IPS DF 4.7 (cell line): ENCODE results near the gene LIN54.
"Not testable (repeated sequence)": the region's sequence is repeated elsewhere in the genome, so short reads cannot be mapped to it uniquely, and the experiment has no call there.

Experiments
- DNase-seq: peaks from one replicate; pipeline ENCODE4 v3.0.0-alpha.2; 2013; ENCODE audit warnings: low spot score; ENCODE audit errors: extremely low read depth

The LIN54 gene

DNA sequence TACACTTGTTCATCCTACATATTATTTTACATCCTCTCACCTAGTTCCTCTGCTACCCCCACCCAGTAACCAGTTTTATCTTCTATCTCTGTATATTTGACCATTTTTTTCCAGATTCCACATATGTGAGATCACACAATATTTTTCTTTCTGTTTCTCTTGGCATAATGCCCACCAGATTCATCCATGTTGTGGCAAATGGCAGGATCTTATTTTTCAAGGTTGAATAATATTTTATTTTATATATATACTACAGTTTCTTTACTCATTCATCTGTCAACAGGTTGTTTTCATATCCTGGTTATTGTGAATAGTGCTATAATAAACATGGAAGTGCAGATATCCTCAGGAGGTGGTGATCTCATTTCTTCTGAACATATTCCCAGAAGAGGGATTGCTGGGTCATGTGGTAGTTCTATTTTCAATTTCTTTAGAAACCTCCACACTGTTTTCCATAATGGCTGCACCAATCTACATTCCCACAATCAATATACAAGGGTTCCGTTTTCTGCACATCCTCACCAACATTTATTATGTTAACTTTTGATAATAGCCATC, 61.9 kb downstream of the LIN54 start:
- no peak for DNase-seq

DNA sequence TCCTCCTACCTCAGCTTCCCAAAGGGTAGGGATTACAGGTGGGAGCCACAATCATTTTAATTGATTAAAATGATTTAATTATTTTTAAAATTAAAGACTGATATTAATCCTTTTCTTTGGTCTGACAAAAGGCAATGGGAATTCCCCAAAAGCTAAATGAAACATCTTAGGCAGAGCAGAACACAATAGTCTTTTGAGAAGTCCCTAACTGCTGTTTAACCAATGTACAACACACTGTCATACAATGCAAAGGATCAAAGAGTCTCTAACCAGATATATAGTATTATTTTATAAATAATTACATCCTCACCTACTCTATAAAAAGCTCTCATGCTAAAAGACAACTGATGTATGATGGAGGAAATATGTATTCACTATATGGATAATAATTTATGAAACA, 63.1 kb downstream of the LIN54 start:
- DNase-seq = no peak

DNA sequence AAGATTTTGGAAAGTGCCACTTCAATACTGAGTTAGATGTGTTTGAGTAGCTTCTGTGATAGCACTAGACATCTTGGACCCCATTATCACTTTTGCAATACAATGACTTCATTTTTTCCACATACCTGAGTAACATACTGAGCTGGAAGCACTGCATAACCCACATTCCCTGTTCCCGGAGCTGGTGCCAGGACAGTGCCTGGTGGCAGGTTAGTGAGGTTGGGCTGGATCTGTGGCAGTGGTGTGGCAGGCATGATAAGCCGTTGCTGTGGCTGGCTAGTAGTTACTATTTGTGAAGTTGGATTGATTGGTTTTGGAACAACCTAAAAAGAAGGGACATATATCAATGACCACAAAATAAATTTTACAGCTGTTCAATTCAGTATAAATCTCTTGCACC, 71.2 kb downstream of the LIN54 start:
- no peak for DNase-seq

DNA sequence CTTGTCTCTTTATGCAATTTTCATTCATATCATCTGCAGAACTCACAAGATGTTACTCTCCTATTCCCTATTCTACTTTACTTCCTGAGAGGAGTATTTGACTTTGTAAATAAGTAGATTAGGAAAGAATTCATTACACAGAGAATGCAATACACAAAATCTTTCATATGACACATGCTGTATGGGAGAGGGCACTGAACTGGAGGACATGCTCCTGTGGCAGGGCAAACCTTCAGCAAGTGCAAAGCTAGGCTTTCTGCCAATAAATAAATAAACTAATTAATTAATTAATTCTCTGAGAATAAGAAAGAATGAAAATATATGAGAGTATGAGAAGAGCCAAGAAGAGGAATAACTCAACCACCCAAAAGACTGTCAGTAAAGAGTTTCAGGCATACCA, 76.2 kb downstream of the LIN54 start:
- DNase-seq = no peak

DNA sequence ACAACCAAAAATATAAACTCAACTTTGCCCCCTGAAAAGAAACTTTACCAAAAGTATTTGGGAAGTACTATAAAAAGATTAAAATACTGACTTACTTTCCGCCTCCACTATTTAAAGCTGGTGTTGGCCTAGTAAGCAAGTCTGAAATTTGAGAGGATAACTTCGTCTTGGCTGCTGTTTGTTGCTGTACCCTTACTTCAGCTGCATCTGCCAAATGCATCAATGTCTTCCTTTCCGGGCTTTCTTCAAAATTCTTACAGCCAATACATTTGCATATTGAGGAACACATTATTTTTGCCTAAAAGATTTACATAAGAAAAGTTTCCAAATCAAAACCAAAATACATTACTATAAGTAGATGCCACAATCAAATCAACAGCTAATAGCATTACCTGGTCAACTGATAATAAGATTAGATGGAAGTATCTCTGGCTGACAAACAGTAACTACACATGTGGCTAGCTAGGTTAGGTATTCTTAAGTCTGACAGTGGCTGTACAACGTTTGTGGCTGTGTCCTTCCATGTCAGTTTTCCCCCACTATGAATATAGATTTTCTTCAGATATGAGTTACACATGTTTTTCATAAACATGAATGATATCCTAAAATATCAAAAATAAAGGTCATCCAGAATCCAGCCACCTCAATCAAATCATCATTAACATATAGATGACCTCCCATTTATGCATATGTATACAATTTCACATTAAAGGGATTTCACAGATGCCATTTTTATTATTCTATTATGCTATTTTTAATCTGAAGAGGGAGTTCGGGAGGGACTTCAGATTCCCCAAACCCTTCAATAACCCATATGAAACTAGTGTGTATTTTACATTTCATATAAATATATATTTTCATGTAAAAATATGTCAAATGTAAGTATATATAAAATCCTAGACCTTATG, 79.5 kb downstream of the LIN54 start:
- no peak for DNase-seq

DNA sequence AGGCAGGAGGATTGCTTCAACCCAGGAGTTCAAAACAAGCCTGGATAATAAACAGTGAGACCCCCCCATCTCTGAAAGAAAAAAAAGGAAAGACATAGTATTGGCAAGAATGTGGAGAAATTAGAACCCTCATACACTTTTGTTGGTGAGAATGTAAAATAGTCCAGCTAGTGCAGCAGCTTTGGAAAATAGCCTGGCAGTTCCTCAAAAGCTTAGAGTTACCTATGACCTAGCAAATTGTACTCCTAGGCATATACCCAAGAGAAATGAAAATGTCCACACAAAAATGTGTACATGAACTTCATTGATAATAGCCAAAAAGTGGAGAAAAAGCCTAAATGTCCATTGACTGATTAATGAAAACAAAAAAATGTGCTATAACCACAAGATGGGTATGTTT, 88.8 kb downstream of the LIN54 start:
- no peak for DNase-seq

DNA sequence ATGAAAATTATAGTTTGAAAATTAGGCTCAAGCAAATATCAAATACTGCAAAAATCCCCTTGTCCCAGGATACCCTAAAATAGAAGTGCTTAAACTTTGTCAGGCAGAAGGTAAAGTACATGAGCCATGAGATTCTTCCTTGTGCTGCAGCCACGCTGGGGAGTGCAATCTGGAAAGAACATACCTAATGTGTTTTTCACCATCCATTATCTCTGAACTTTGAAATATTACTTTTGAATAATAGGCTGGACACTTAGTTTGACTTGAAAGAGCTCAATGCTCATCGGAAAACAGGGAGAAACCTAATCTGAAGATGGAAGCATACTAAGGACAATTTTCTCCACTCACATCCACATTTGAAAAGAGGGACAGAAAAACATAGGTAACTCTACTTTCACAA, 91.2 kb downstream of the LIN54 start:
- no peak for DNase-seq

DNA sequence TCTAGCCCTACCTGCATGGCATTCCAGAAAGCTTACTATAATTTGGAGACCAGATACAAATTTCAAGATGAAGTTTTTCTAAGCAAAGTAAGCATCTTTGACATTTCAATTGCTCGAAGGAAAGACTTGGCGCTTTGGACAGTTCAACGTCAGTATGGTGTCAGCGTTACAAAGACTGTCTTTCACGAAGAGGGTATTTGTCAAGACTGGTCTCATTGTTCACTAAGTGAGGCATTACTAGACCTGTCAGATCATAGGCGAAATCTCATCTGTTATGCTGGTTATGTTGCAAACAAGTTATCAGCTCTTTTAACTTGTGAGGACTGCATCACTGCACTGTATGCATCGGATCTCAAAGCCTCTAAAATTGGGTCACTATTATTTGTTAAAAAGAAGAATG, 92.5 kb downstream of the LIN54 start:
- DNase-seq = no peak

DNA sequence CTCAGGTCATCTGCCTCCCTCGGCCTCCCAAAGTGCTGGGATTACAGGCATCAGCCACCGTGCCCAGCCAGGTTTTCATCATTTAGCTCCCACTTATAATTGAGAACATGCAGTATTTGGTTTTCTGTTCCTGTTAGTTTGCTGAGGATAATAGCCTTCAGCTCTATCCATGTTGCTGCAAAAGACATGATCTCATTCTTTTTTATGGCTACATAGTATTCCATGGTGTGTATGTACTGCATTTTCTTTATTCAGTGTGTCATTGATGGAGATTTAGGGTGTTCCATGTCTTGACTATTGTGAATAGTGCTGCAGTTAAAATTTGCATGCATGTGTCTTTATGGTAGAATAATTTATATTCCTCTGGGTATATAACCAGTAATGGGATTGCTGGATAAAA, 96.7 kb downstream of the LIN54 start:
- not testable (repeated sequence) for DNase-seq

DNA sequence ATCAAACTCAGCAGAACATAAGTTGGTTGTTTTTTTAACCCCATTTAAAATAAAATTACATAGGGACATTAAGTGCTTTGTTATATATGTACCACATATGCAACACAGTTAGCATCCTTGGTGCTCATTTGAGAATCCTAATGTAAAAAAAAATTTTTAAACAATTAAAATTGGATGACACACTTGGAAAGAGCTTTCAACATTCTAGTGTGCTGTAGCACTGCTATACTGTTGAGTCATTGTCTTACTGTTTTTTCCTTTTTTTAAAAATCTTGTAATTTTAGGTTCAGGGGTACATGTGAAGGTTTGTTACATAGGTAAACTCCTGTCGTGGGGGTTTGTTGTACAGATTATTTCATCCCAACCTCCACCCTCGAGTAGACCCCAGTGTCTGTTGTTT, 97.3 kb downstream of the LIN54 start:
- DNase-seq = no peak

DNA sequence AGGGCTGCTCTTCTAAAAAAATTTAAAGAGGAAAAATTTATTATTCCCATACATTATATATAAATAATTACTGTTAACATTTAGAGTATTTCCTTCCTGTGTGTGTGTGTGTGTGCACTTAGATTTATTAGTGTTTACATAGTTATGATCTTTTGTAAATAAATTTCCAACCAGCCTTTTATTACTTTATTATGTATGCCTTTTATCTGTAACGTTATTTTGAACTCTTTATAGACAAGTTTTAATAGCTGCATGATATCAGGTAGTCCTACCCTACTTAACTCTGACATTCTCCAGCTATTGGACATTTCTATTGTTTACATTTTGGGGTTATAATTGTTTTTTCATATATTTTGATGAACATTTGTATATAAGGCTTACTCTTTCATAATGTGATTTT, 101.3 kb downstream of the LIN54 start:
- no peak for DNase-seq

DNA sequence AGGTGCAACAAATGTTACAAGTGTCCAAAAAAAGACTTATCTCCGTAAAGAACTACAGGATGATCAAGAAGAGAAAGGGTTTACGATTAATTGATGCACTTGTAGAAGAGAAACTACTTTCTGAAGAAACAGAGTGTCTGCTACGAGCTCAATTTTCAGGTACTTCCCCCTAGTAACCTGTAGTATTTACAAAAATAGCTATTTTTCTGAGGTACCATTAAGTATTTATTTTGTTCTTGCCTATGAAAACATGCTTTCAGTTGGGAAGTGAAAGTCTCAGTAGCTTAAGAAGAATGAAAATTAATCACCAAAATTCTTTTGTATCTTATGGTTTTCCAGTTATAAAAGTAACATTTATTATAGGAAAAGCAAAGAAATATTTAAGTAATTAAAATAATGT, 104.2 kb downstream of the LIN54 start:
- DNase-seq = no peak

DNA sequence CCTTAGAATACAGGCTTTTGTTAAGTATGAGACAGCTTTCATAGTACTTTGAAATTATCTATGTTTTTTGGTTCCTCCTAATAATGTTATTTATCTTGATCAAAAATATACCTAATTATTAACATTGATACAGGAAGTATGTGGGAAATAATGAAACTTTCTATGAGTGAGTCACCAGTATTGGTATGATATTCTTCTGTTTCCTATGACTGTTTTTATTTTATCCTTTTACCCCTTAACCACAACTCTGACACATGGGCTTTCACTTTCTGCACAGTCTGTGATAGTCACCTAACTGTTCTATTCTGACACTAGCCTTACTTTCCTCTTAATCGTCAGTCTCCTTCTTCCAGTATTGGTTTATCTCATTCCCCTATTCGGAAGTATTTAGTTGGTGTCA, 105.4 kb downstream of the LIN54 start:
- DNase-seq = no peak

DNA sequence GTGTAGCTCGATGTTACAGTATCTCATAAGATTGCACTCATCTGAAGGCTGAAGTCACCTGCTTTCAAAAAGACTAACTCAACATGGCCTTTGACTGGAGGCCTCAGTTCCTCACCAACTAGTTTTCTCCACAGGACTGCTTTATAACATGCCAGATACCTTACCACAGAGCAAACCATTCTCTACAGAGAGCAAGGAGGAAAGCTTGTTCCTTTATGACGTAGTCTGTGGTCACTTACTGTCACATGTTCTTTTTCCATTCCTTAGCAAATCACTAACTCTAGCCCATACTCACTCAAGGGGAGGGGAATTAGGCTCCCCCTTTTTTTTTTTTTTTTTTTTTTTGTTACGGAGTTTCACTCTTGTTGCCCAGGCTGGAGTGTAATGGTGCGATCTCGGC, 106.9 kb downstream of the LIN54 start:
- no peak for DNase-seq

DNA sequence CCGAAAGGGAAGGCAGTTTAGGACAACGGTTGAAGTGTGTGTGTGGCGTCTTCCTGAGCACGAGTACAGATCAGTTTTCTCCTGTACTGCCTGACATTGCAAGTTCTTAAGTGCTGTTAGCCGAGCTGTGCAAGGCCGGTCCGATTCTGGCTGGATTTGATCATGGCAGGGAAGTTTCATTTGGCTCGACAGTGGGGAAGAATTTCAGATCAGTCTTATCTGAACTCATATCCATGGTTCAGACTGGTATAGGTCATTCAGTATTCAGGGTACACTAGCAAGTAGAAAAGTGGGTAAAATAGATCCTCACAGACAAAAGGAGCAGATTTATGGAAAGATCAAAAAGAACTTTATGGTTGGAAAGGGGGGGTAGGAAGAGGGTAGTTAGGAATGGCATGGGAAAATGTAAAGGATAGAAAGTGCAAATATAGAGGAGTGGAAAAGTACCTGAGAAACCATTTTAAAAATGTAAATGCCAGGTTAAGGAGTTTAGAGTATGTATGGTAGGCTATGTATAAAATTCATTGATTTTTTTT, 109.4 kb downstream of the LIN54 start:
- DNase-seq = no peak

DNA sequence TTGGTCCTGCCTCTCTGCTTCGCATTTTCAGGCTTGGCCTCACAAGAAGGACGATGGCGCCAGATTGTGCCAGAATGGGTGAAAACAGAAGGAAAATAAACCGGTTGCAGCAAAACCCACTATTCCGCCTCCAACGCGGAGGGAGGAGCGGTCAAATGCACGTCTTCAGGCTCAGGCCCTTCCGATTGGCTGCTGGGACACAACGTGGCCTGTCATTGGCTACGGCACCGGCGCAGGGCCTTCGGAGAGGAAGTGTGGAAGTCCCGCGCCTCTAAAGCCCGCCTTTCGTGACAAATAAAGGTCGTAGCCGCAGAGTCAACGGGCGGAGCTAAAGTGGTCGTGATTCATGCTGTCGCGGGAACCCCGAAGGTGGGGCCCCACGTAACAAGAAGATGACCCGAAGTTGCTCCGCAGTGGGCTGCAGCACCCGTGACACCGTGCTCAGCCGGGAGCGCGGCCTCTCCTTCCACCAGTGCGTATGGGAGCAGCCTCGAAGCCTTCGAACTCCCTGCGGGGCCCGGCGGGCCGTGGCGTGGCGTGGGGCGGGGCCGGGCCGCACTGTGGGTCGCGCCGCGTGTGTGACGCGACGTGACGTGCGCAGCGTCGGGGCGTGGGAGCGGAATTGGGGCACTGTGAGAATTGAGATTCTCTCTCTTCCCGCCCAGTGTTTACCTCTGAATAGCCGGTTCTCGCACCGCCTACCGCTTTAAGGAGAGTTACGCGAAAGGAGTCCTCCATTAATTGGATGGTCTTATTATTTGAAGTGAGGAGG, 110.0 kb downstream of the LIN54 start, which contains the start of gene THAP9:
TSS of gene THAP9 (plus strand) at position 325 of the 772 bp plus-strand sequence. CDS start at position 393, 68 bp downstream.
- DNase-seq = peak; percentile 90

DNA sequence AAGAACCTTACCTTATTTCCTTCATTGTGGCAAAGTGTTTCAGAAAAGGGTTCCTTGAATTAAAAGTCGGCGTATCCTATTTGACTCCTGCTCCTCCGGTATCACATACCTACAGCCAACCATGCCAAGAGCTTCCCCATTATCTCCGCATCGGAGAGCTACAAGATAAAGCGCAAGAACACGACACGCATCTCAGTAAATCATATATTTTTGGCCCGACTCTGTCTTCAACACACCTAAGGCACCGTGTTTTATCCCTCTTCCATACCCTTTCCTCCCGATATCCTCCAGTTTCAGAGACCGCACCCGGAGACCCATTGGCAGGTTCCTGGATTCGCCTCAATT, 110.6 kb downstream of the LIN54 start:
- no peak for DNase-seq

DNA sequence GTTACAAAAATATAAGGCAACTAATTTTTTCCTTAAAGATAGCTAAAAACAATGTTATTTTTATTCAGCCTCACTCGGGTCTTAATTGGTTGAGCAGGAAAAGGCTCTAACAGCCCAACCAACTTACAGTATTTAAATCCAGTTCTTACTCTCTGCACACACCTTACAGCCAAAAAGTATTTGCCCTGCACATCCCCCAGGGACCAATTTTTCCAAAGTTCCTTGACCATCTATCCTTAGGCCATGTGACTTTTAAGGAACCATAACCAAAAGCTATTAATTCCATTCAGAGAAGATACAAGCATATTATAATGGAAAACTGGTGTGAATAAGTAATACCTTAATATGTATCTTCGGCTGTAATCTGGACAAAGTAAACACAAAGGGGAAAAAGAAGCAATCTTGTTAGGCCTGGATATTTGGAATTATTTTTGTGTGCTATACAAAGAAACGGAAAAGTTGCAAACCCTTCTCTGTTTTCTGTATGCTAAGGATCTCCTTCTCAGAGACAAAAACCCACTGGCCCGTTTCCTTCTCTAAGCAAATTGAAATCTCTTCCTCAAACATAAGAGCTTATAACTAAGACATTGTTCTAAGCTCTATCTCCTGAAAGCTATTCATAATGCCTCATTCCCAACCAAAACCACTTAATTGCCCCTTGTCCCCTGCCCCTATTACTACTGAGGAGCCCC, 111.1 kb downstream of the LIN54 start:
- DNase-seq = no peak

DNA sequence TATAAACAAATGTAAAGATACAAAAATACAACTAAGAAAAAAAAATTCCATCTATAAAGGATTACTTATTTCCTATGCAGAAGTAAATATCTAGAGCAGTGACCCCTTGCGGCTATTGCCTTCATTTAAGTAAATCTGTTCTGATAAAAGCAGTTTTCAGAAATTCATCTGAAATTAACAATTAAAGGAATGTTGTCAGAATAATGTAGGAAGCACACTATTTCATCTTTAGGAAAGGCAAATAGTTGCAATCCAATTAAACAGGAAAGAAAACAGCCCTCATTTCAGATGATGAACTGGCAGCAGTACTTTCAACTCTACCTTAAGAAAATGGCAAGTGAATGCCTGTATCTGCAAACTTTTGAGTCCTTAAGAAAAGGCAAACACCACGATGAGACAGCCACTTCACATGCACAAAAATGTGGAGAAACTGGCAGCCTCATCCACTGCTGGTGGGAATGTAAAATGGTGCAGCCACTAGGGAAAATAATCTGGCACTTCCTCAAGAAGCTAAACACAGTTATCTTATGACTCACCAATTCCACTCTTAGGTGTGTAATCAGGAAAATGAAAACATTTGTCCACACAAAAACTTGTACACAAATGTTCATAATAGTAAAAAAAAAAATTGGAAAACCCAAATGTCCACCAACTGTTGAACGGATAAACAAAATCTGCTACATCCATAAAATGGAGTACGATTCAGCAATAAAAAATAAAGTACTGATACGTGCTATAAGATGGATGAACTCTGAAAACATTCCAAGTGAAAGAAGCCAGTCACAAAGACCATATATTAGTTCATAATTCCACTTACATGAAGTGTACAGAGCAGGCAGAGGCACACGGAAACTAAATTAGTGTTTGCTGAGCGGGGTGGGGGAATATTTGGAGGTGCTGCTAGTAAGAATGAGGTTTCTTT, 112.0 kb downstream of the LIN54 start:
- DNase-seq = no peak

DNA sequence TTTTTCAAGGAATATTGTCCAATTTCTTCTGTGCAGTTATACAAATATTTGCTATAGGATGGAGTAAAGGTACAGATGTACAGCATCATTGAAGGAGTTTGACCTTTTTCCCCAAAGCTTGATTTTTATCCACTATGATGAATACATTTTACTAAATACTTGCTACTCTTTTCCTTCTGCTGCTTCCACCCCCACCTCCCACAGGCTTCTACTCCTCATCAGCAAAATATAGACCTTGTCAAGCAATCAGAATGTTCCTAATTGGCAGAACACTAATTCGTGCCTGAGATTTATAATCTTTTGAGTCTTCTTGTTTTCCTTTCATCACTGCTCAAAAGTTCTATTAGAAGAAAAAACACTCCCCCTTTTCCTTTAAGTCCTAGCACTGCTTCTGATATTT, 113.9 kb downstream of the LIN54 start:
- no peak for DNase-seq
